ENCODE results near the gene PIKFYVE.

DNA sequence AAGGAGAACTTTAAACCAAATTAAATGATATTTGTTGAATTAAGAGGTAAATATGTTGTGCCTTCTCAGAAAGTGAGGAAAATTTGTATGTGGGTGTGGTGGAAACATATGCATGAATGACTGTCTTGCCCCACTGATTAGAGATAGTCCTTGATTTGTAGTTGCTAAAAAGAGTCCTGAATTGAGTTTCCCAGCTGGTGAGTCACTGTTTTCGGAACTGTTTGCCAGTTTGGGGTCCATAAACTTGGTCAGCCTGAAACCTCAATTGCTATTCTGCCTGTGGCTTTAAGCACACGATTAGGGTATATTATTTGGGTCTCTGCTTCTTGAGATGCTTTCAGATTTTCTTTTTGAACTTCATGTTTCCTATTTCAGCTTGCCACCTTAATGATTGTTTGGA, 53.3 kb downstream of the PIKFYVE start:
- TF ChIP-seq POLR2A (IDR thresholded peaks at IDR 0.05; ENCODE audit: low read length) (no peak), GATA1 (IDR thresholded peaks at IDR 0.05; ENCODE audit: low read depth, low read length) (no peak)
